Endothelial cell of umbilical vein (primary cell): ENCODE results near the gene CDKN1C. TPM values are rescaled to one million over a fixed set of nuclear protein-coding genes. Genes with fewer than 3 reads are reported as not detected.

Source experiments
- BruUV-seq: library from RNA; stranded (reverse); fragments of 400-500 nt; replicated peaks from 2 replicates; lab custom pipeline; 2021; lab: Mats Ljungman, UMichigan
- CTCF ChIA-PET: fragments of 300-600, 350-600 bp; sonication (Branson Sonifier 250); formaldehyde crosslinking; loops from one replicate; lab custom pipeline; 2021; ENCODE audit warnings: antibody characterized with exemption, inconsistent platforms; lab: Charles Lee
- POLR2A ChIA-PET: fragments of 300-600, 350-600 bp; sonication (Branson Sonifier 250); formaldehyde crosslinking; loops from one replicate; lab custom pipeline; 2021; ENCODE audit warnings: antibody characterized with exemption, inconsistent platforms; lab: Charles Lee
- DNase-seq: peaks from one replicate; pipeline ENCODE4 v3.0.0-alpha.2; 2011; ENCODE audit warnings: low read depth, low spot score
- FAIRE-seq: peaks from 2 replicates; lab custom pipeline; 2011; peaks lifted over from hg19 to GRCh38; lab: Jason Lieb, UNC
- H2AFZ ChIP-seq: 2 replicates; pipeline ENCODE4 v1.6.0; 2012; ENCODE audit warnings: low read depth, low read length, control low read depth, inconsistent platforms
- H3K27ac ChIP-seq: 2 replicates; pipeline ENCODE4 v1.5.1; 2011; ENCODE audit warnings: low read depth, mild to moderate bottlenecking, control low read depth, low read length, moderate library complexity; ENCODE audit not compliant: insufficient read depth
- H3K27me3 ChIP-seq, 2 experiments: 2 replicates each; pipeline versions ENCODE4 v1.6.0 to v1.6.1; 2011; ENCODE audit warnings: low read length in 2 of 2, mixed read lengths in 1 of 2; ENCODE audit not compliant: control insufficient read depth in 2 of 2, insufficient read depth in 2 of 2
- H3K36me3 ChIP-seq, 2 experiments: 2 replicates in 1 of 2; 3 replicates in 1 of 2; pipeline ENCODE4 v1.5.1; 2011; ENCODE audit warnings: low read length in 2 of 2, mild to moderate bottlenecking in 1 of 2, moderate library complexity in 1 of 2; ENCODE audit not compliant: control insufficient read depth in 2 of 2, insufficient read depth in 2 of 2; ENCODE audit errors: extremely low read depth in 1 of 2
- H3K4me1 ChIP-seq: 3 replicates; pipeline ENCODE4 v1.5.1; 2011; ENCODE audit warnings: mild to moderate bottlenecking, low read length; ENCODE audit not compliant: control insufficient read depth, insufficient read depth; ENCODE audit errors: extremely low read depth
- H3K4me2 ChIP-seq: 2 replicates; pipeline ENCODE4 v1.6.1; 2011; ENCODE audit warnings: low read length, control low read depth, mixed read lengths; ENCODE audit not compliant: insufficient read depth
- H3K4me3 ChIP-seq, 3 experiments: fragments of 200-600 bp in 1 of 3; sonication (generic), shearing (Covaris generic) in 1 of 3; replicated peaks in 1 of 3; 2 replicates each; pipeline ENCODE4 v1.5.1; 2011 to 2016; ENCODE audit warnings: control low read depth in 3 of 3, low read length in 3 of 3, mild to moderate bottlenecking in 2 of 3, inconsistent platforms in 1 of 3, low read depth in 1 of 3, moderate library complexity in 1 of 3; ENCODE audit not compliant: insufficient read depth in 1 of 3
- H3K79me2 ChIP-seq: 2 replicates; pipeline ENCODE4 v1.6.0; 2012; ENCODE audit warnings: low read length, inconsistent platforms; ENCODE audit not compliant: control insufficient read depth, insufficient read depth
- H3K9ac ChIP-seq: replicated peaks from 2 replicates; pipeline ENCODE3; 2011; ENCODE audit warnings: low read length, control low read depth; ENCODE audit not compliant: insufficient read depth; ENCODE audit errors: extremely low read depth
- H3K9me1 ChIP-seq: replicated peaks from 3 replicates; pipeline ENCODE4 v1.6.0; 2011; ENCODE audit warnings: mild to moderate bottlenecking, low read length; ENCODE audit not compliant: control insufficient read depth, insufficient read depth; ENCODE audit errors: extremely low read depth
- H3K9me3 ChIP-seq: replicated peaks from 2 replicates; pipeline ENCODE4 v1.5.1; 2012; ENCODE audit warnings: low read length, inconsistent platforms; ENCODE audit not compliant: control insufficient read depth, insufficient read depth
- H4K20me1 ChIP-seq: replicated peaks from 2 replicates; pipeline ENCODE3; 2011; ENCODE audit warnings: mild to moderate bottlenecking, low read length; ENCODE audit not compliant: control insufficient read depth, insufficient read depth; ENCODE audit errors: extremely low read depth
- EZH2 ChIP-seq: IDR thresholded peaks from 2 replicates; pipeline ENCODE4 v1.6.1; 2012; ENCODE audit warnings: borderline replicate concordance, low read depth, mild to moderate bottlenecking, moderate library complexity, low read length, inconsistent platforms; ENCODE audit not compliant: severe bottlenecking
- FOS ChIP-seq: IDR thresholded peaks from 2 replicates; pipeline ENCODE4 v1.6.1; 2011; ENCODE audit warnings: mild to moderate bottlenecking, low read length, moderate library complexity, borderline replicate concordance; ENCODE audit not compliant: insufficient read depth
- GATA2 ChIP-seq: IDR thresholded peaks from 2 replicates; pipeline ENCODE4 v1.7.0; 2011; ENCODE audit warnings: low read depth, mild to moderate bottlenecking, moderate library complexity, mixed read lengths, low read length; ENCODE audit not compliant: insufficient read length, insufficient read depth
- JUN ChIP-seq: IDR thresholded peaks from 2 replicates; pipeline ENCODE4 v1.6.1; 2011; ENCODE audit warnings: borderline replicate concordance, low read depth; ENCODE audit not compliant: insufficient read length, insufficient read depth
- MYC ChIP-seq: IDR thresholded peaks from one replicate; pipeline ENCODE4 v1.6.1; 2011; ENCODE audit warnings: mild to moderate bottlenecking, low read depth, low read length
- POLR2A ChIP-seq: IDR thresholded peaks from 2 replicates; pipeline ENCODE4 v1.6.1; 2012; ENCODE audit warnings: low read depth, mild to moderate bottlenecking, control low read depth, low read length
- POLR2AphosphoS5 ChIP-seq: IDR thresholded peaks from 2 replicates; pipeline ENCODE4 v1.6.1; 2012; ENCODE audit warnings: low read depth, mild to moderate bottlenecking, control low read depth, low read length, moderate library complexity; ENCODE audit not compliant: insufficient read depth
- dilution Hi-C: fragments of 300-500 bp; cut with MboI; formaldehyde crosslinking; loops from one replicate; pipeline ENCODE4 v1.15.0; 2019; ENCODE audit warnings: low sequenced_read_pairs; ENCODE audit not compliant: extremely low pct_ligation_motif_present
- intact Hi-C: fragments of 100-400 bp; cut with micrococcal nuclease; formaldehyde crosslinking; loops from one replicate; pipeline ENCODE4 v1.10.0; 2022
- polyA plus RNA-seq, 4 experiments: library from polyadenylated mRNA; depleted of rRNA in 3 of 4; stranded (reverse) in 3 of 4; unstranded in 1 of 4; fragments of >200 nt; gene quantifications; 2 replicates each; pipeline versions ENCODE4 v1.2.1 to v1.2.3, GENCODE V29; 2011 to 2012; ENCODE audit warnings: missing spikeins in 1 of 4
- total RNA-seq: library from RNA; stranded (reverse); gene quantifications from 2 replicates; pipeline ENCODE4 v1.2.3, GENCODE V29; 2021
- TF ChIP-seq, protein P1 (sequence below): IDR thresholded peaks from 2 replicates; pipeline ENCODE4 v1.6.1; 2011; ENCODE audit not compliant: insufficient read depth, insufficient read length
- TF ChIP-seq, protein P2 (sequence below), 2 donors: IDR thresholded peaks; 1 replicate in 1 of 2; 2 replicates in 1 of 2; pipeline ENCODE4 v1.5.1; 2011; ENCODE audit warnings: low read length in 2 of 2, mild to moderate bottlenecking in 2 of 2, moderate library complexity in 2 of 2, control low read depth in 1 of 2, inconsistent platforms in 1 of 2, low read depth in 1 of 2; ENCODE audit not compliant: insufficient read depth in 1 of 2; ENCODE audit errors: extremely low read depth in 1 of 2

Gene CDKN1C
- total and polyA plus RNA-seq, 2 donors (not counting 3 experiments of a cell fraction or from before 2014, with no cell fraction given): 4.1 to 9.0 TPM

DNA sequence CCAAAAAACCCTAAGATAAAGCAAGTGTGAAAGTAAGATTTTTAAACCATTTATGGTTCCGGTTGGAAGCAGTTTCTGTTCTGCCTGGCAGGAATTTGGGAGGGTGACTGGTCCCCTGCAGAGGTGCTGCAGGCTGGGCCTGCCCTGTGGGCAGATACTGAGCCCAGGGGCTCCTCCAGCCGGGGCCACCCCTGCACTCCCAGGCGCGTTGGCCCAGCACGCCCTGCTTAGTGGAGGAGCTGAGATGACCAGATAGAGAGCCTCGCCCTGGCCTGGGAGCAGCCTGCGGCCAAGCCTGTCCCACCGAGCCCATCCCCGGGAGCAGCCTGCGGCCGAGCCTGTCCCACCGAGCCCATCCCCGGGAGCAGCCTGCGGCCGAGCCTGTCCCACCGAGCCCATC lies 35.7 kb upstream of the CDKN1C start:
- ChIA-PET POLR2A (no interaction called here), CTCF (interaction anchor here (2.2 kb wide), 1 partner anchor 29 kb away, joined by 10 read pairs; no protein-coding TSS in a partner anchor)
- H3K27me3 ChIP-seq: no peaks in the 10 kb centered on the region
- H3K27ac ChIP-seq: no peak overlapping the region
- no peak for DNase-seq
- FAIRE-seq: no peak
- H4K20me1 ChIP-seq: no peaks in the 10 kb centered on the region
- no peak overlapping the region for H3K9ac ChIP-seq
- H3K4me1 ChIP-seq: no peaks in the 10 kb centered on the region
- TF ChIP-seq POLR2AphosphoS5 (no peak), GATA2 (no peak), MYC (no peak), JUN (no peak), POLR2A (no peak), FOS (no peak), EZH2 (no peak)
- TF ChIP-seq, protein P1, sequence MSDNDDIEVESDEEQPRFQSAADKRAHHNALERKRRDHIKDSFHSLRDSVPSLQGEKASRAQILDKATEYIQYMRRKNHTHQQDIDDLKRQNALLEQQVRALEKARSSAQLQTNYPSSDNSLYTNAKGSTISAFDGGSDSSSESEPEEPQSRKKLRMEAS: no peak
- TF ChIP-seq, protein P2, sequence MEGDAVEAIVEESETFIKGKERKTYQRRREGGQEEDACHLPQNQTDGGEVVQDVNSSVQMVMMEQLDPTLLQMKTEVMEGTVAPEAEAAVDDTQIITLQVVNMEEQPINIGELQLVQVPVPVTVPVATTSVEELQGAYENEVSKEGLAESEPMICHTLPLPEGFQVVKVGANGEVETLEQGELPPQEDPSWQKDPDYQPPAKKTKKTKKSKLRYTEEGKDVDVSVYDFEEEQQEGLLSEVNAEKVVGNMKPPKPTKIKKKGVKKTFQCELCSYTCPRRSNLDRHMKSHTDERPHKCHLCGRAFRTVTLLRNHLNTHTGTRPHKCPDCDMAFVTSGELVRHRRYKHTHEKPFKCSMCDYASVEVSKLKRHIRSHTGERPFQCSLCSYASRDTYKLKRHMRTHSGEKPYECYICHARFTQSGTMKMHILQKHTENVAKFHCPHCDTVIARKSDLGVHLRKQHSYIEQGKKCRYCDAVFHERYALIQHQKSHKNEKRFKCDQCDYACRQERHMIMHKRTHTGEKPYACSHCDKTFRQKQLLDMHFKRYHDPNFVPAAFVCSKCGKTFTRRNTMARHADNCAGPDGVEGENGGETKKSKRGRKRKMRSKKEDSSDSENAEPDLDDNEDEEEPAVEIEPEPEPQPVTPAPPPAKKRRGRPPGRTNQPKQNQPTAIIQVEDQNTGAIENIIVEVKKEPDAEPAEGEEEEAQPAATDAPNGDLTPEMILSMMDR (IDR thresholded peaks at IDR 0.05; ENCODE audit: extremely low read depth in 1 of 2, insufficient read depth in 1 of 2, low read depth in 1 of 2, low read length in 2 of 2): no peak
- intact Hi-C loops: no loop called here
- no peak overlapping the region for H2AFZ ChIP-seq
- peaks cover under 1% of the 10 kb centered on the region for H3K79me2 ChIP-seq
- H3K4me2 ChIP-seq: no peak overlapping the region
- H3K36me3 ChIP-seq: no peaks in the 10 kb centered on the region
- H3K4me3 ChIP-seq: no peak overlapping the region
- BruUV-seq: no TSS peak
- H3K9me3 ChIP-seq: no peaks in the 10 kb centered on the region
- no peaks in the 10 kb centered on the region for H3K9me1 ChIP-seq
- dilution Hi-C loops: no loop called here
